ENCODE results near the gene ROCK1. TPM values are rescaled to one million over a fixed set of nuclear protein-coding genes. Genes with fewer than 3 reads are reported as not detected.
"Not testable (repeated sequence)": the region's sequence is repeated elsewhere in the genome, so short reads cannot be mapped to it uniquely, and the experiment has no call there.

The ROCK1 gene
- total RNA-seq, 2 experiments from 2014 or later, result 47.1 to 55.5 TPM

DNA sequence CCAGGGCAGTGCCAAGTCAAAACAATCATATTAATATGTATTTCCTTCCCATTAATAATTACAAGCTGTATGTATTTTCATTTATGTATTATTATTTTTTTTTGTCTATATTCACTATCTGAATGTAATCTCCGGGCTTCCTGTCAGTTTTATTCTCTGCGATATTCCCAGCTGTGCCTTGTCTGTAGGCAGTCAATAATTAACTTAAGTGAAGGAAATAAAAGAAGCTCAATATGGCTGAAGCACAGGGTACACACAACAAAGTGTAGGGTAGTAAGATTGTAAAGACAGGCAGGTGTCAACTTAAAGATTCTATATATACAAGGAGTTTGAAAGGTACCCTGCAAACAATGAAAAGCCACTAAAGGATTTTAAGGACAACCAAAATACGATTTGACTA is 122.9 kb downstream of the ROCK1 start:
- peaks cover 53% of the 10 kb centered on the region for H3K36me3 Mint-ChIP-seq (ENCODE audit: low read depth)
- ChIA-PET POLR2A (interaction anchor here (0.6 kb wide), 1 partner anchor 93 kb away, joined by 7 read pairs; no protein-coding TSS in a partner anchor), CTCF (interaction anchor here (0.7 to 1.3 kb wide), 2 partner anchors 18 to 190 kb away, joined by 3 to 4 read pairs; no protein-coding TSS in a partner anchor)
- H3K4me1 Mint-ChIP-seq, result no peaks in the 10 kb centered on the region
- no peak overlapping the region for H3K4me3 Mint-ChIP-seq
- DNase-seq (no peak), ATAC-seq (no peak)
- no peaks in the 10 kb centered on the region for H3K9me3 Mint-ChIP-seq (ENCODE audit: low read depth)
- H3K27me3 Mint-ChIP-seq, result no peaks in the 10 kb centered on the region
- no peak overlapping the region for H3K27ac Mint-ChIP-seq
- intact Hi-C loops (cut with DNase I, micrococcal nuclease), result loop anchor here in 1 of 2 experiments (10.0 kb wide), 1 partner anchor 46 kb away; no protein-coding TSS in a partner anchor

DNA sequence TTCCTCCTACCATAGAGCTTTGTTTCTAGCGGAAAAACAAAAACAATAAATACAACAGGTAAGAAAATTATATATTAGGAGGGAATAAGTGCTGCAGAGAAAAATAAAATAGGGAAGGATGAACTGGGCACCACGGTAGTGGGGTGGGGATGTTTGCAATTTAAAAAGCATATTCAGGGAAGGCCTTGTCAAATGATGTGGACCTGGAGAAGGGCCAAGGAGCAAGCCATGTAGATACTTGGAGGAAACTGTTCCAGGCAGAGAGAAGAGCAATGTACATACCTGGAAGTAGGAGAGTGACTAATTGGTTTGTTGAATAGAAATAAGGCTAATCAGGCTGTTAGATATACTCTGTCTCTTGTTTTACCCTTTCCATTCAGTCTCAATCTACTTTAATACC is 136.5 kb downstream of the ROCK1 start:
- Mint-ChIP-seq H3K4me1 (no peaks in the 10 kb centered on the region), H3K9me3 (ENCODE audit: low read depth) (no peaks in the 10 kb centered on the region), H3K27ac (no peak overlapping the region), H3K27me3 (no peaks in the 10 kb centered on the region), H3K36me3 (ENCODE audit: low read depth) (peaks cover 38% of the 10 kb centered on the region), H3K4me3 (no peak overlapping the region)
- POLR2A ChIA-PET, result no interaction called here
- intact Hi-C loops (cut with DNase I, micrococcal nuclease), result loop anchor here in 1 of 2 experiments (5.0 to 10.0 kb wide), 2 partner anchors 37 to 60 kb away; no protein-coding TSS in a partner anchor
- DNase-seq (no peak), ATAC-seq (no peak)
- CTCF ChIA-PET, result no interaction called here

DNA sequence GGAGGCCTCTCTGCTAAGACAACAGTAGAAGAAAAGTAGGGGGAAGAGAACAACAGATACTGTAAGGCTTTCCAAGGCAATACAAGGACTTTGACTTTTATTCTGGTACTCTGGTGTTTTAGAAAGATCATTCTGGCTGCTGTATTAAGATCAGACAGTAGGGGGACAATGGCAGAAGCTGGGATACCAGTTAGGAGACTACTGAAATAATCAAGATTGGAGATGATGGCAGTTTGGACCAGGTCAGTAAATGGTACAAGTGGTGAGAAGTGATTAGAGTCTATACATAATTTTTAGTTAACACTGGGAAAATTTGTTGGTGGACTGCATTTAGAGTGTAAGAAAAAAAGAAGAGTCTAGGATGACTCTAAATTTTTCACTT is 139.7 kb downstream of the ROCK1 start:
- Mint-ChIP-seq H3K27ac (peak overlapping the region; percentile 22), H3K36me3 (ENCODE audit: low read depth) (peaks cover 35% of the 10 kb centered on the region), H3K9me3 (ENCODE audit: low read depth) (no peaks in the 10 kb centered on the region), H3K4me1 (no peaks in the 10 kb centered on the region), H3K27me3 (no peaks in the 10 kb centered on the region), H3K4me3 (no peak overlapping the region)
- no peak for DNase-seq
- ChIA-PET CTCF (interaction anchor here (0.6 to 1.0 kb wide), 2 partner anchors 207 to 1413 kb away, joined by 3 read pairs; no protein-coding TSS in a partner anchor), POLR2A (no interaction called here)
- intact Hi-C loops (cut with DNase I, micrococcal nuclease), result loop anchor here in 1 of 2 experiments (5.0 to 10.0 kb wide), 2 partner anchors 63 to 140 kb away; partner anchors contain the start of gene ROCK1
- peak; percentile 64 for ATAC-seq

- ChIA-PET CTCF (interaction anchor here (1.1 kb wide), 1 partner anchor 225 kb away, joined by 5 read pairs; no protein-coding TSS in a partner anchor), POLR2A (interaction anchor here (0.7 kb wide), 1 partner anchor 100 kb away, joined by 3 read pairs; no protein-coding TSS in a partner anchor)
- Mint-ChIP-seq H3K9me3 (ENCODE audit: low read depth) (no peaks in the 10 kb centered on the region), H3K27me3 (no peaks in the 10 kb centered on the region), H3K27ac (no peak overlapping the region), H3K4me1 (no peaks in the 10 kb centered on the region), H3K36me3 (ENCODE audit: low read depth) (peaks cover 44% of the 10 kb centered on the region), H3K4me3 (no peak overlapping the region)
- ATAC-seq (no peak), DNase-seq (no peak)
- intact Hi-C loops (cut with DNase I, micrococcal nuclease), result loop anchor here (10.0 kb wide), 2 partner anchors 208 to 228 kb away; no protein-coding TSS in a partner anchor
These were observed 144.8 kb downstream of the ROCK1 start for GRCh38 chr18:20966795-20967194.

GRCh38 chr18:20963027-20963426 is 148.6 kb downstream of the ROCK1 start:
- H3K27me3 Mint-ChIP-seq, result no peaks in the 10 kb centered on the region
- H3K9me3 Mint-ChIP-seq (ENCODE audit: low read depth), result no peaks in the 10 kb centered on the region
- H3K4me1 Mint-ChIP-seq, result no peaks in the 10 kb centered on the region
- H3K4me3 Mint-ChIP-seq, result no peak overlapping the region
- H3K36me3 Mint-ChIP-seq (ENCODE audit: low read depth), result peaks cover 45% of the 10 kb centered on the region
- POLR2A ChIA-PET, result no interaction called here
- no peak for ATAC-seq
- intact Hi-C loops (cut with DNase I, micrococcal nuclease), result loop anchor here (5.0 to 10.0 kb wide), 4 partner anchors 49 to 232 kb away; no protein-coding TSS in a partner anchor
- no peak for DNase-seq
- no peak overlapping the region for H3K27ac Mint-ChIP-seq
- CTCF ChIA-PET, result interaction anchor here (0.7 kb wide), 1 partner anchor 229 kb away, joined by 3 read pairs; no protein-coding TSS in a partner anchor

DNA sequence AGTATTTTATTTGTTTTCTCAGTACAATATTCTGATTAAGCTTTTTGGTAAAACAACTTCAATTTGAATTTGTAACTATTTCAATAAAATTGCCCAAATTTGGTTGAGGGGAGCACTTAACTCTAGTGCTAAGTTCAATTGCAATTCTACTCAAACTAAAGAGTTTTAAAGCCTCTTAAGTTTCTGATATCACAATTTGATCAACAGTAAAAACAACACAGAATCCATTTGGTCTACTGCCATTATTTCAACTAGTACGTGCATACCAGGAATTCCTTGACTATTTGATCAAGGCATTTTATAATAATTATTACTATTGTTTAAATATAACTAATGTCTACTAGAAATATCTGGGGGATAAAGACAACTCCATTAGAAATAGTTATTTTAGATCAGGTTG is 150.9 kb downstream of the ROCK1 start:
- H3K9me3 Mint-ChIP-seq (ENCODE audit: low read depth), result no peaks in the 10 kb centered on the region
- intact Hi-C loops (cut with DNase I, micrococcal nuclease), result loop anchor here (5.0 to 10.0 kb wide), 4 partner anchors 52 to 234 kb away; no protein-coding TSS in a partner anchor
- H3K4me3 Mint-ChIP-seq, result no peak overlapping the region
- no peaks in the 10 kb centered on the region for H3K27me3 Mint-ChIP-seq
- H3K27ac Mint-ChIP-seq, result no peak overlapping the region
- ChIA-PET POLR2A (no interaction called here), CTCF (no interaction called here)
- peaks cover 2% of the 10 kb centered on the region for H3K4me1 Mint-ChIP-seq
- peaks cover 37% of the 10 kb centered on the region for H3K36me3 Mint-ChIP-seq (ENCODE audit: low read depth)
- DNase-seq (no peak), ATAC-seq (no peak)

- not testable (repeated sequence) for H3K4me3 Mint-ChIP-seq
- H3K27ac Mint-ChIP-seq, result peak overlapping the region; percentile 74
- peak; percentile 73 for ATAC-seq
These were observed 160.8 kb downstream of the ROCK1 start for GRCh38 chr18:20950827-20951226.

More at GRCh38 chr18:20950827-20951226, 160.8 kb downstream of the ROCK1 start:
- H3K4me1 Mint-ChIP-seq, result peaks cover 12% of the 10 kb centered on the region
- intact Hi-C loops (cut with DNase I, micrococcal nuclease); H3K27me3 Mint-ChIP-seq; H3K9me3 Mint-ChIP-seq (ENCODE audit: low read depth); DNase-seq; POLR2A ChIA-PET; CTCF ChIA-PET: not testable (repeated sequence)
- H3K36me3 Mint-ChIP-seq (ENCODE audit: low read depth), result peaks cover 12% of the 10 kb centered on the region

Other genes starting within 250 kb of the ROCK1 start
- not detected for gene GREB1L, start 130.4 kb upstream of the ROCK1 start, total RNA-seq

Measured in activated CD4-positive, alpha-beta T cell treated with anti-CD3 and anti-CD28 coated beads for 36 hours (primary cell).